ENCODE measurements around the gene CCDC157. TPM values are rescaled to one million over a fixed set of nuclear protein-coding genes. Genes with fewer than 3 reads are reported as not detected.

The CCDC157 gene
- total and polyA plus RNA-seq, 2 donors (not counting 1 experiment from before 2014, with no cell fraction given), result 3.6 to 6.4 TPM

- no peaks in the 10 kb centered on the region for H4K20me1 ChIP-seq (ENCODE audit: control insufficient read depth, insufficient read depth, low read length, poor library complexity, severe bottlenecking)
- H3K4me1 ChIP-seq (ENCODE audit: control insufficient read depth in 2 of 2, insufficient read depth in 2 of 2, low read length in 2 of 2), result peaks cover 14 to 20% of the 10 kb centered on the region in 2 donors
- H3K9me3 ChIP-seq (ENCODE audit: control extremely low read depth in 1 of 3, control insufficient read depth in 2 of 3, insufficient read depth in 1 of 3, low read length in 2 of 3), result no peaks in the 10 kb centered on the region
- peak within 1 kb of the TSS; percentile 48 for H3K9ac ChIP-seq (ENCODE audit: low read length)
- peaks cover 21% of the 10 kb centered on the region for H3K4me1 Mint-ChIP-seq
- H3K79me2 ChIP-seq (ENCODE audit: control insufficient read depth, insufficient read depth, low read length), result no peaks in the 10 kb centered on the region
- H3K27ac Mint-ChIP-seq, result peak within 1 kb of the TSS; percentile 54
- intact Hi-C loops (cut with micrococcal nuclease), result loop anchor here (1.0 kb wide), 3 partner anchors 30 to 124 kb away; partner anchors contain the start of gene CCDC157
- H3K4me3 Mint-ChIP-seq, result peak within 1 kb of the TSS; percentile 83
- peak within 1 kb of the TSS; percentile 84 for H2AFZ ChIP-seq (ENCODE audit: insufficient read depth, low read depth, low read length, poor library complexity, severe bottlenecking)
- no peaks in the 10 kb centered on the region for H3K27me3 ChIP-seq (replicated peaks in 1 of 4; ENCODE audit: control extremely low read depth in 1 of 4, control insufficient read depth in 3 of 4, insufficient read depth in 4 of 4, low read length in 3 of 4)
- peak; percentile 90 for DNase-seq
- peak; percentile 88 for ATAC-seq (ENCODE audit: low read depth)
- no peaks in the 10 kb centered on the region for H3K36me3 ChIP-seq (replicated peaks in 1 of 2; ENCODE audit: control extremely low read depth in 1 of 2, control insufficient read depth in 1 of 2, extremely low read depth in 1 of 2, insufficient read depth in 2 of 2, low read length in 1 of 2)
- no peaks in the 10 kb centered on the region for H3K9me3 Mint-ChIP-seq (ENCODE audit: insufficient read depth)
- TF ChIP-seq, protein P1, sequence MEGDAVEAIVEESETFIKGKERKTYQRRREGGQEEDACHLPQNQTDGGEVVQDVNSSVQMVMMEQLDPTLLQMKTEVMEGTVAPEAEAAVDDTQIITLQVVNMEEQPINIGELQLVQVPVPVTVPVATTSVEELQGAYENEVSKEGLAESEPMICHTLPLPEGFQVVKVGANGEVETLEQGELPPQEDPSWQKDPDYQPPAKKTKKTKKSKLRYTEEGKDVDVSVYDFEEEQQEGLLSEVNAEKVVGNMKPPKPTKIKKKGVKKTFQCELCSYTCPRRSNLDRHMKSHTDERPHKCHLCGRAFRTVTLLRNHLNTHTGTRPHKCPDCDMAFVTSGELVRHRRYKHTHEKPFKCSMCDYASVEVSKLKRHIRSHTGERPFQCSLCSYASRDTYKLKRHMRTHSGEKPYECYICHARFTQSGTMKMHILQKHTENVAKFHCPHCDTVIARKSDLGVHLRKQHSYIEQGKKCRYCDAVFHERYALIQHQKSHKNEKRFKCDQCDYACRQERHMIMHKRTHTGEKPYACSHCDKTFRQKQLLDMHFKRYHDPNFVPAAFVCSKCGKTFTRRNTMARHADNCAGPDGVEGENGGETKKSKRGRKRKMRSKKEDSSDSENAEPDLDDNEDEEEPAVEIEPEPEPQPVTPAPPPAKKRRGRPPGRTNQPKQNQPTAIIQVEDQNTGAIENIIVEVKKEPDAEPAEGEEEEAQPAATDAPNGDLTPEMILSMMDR (IDR thresholded peaks at IDR 0.05), result peak; percentile 84
- TF ChIP-seq EZH2 (IDR thresholded peaks at IDR 0.05; ENCODE audit: borderline replicate concordance, insufficient read depth, low read depth, low read length, poor library complexity, severe bottlenecking), result no peak
- POLR2A ChIA-PET, result interaction anchor here (0.6 to 3.1 kb wide), 6 partner anchors 10 to 149 kb away, joined by 3 to 20 read pairs (median 4); partner anchors contain the start of genes CASTOR1 and SEC14L2
- H3K27me3 Mint-ChIP-seq, result no peaks in the 10 kb centered on the region
- peak within 1 kb of the TSS; percentile 85 for H3K4me2 ChIP-seq (replicated peaks; ENCODE audit: low read depth, low read length, poor library complexity, severe bottlenecking)
- under 1% methylated on average over 90 of the region's 95 CpGs for WGBS (ENCODE audit: insufficient coverage)
- H3K27ac ChIP-seq (ENCODE audit: low read length in 2 of 2), result no peak within 1 kb of the TSS
- H3K4me3 ChIP-seq (ENCODE audit: control extremely low read depth in 1 of 5, extremely low read depth in 1 of 5, insufficient read depth in 1 of 5, low read depth in 2 of 5, low read length in 4 of 5), result peak within 1 kb of the TSS in 4 of 5 experiments; percentile 25 to 61 (median 42)
- CTCF ChIA-PET, result interaction anchor here (0.6 to 19.9 kb wide), 24 partner anchors 9 to 204 kb away, joined by 3 to 510 read pairs (median 4); partner anchors contain the start of genes CASTOR1, CCDC157, MTFP1 and SEC14L2
Observed at GRCh38 chr22:30386960-30387827, 30.4 kb downstream of the CCDC157 start, which contains the start of gene RNF215. Gene RNF215, minus strand, starts transcription at chr22:30387411. Its CDS starts 98 bp downstream, at chr22:30387313.

All from B cell (primary cell).